Endothelial cell of umbilical vein (primary cell): ENCODE measurements around the gene TSPAN15. TPM values are rescaled to one million over a fixed set of nuclear protein-coding genes. Genes with fewer than 3 reads are reported as not detected.

ENCODE experiments used
- BruUV-seq: library from RNA; stranded (reverse); fragments of 400-500 nt; replicated peaks from 2 replicates; lab custom pipeline; 2021; lab: Mats Ljungman, UMichigan
- CTCF ChIA-PET: fragments of 300-600, 350-600 bp; sonication (Branson Sonifier 250); formaldehyde crosslinking; loops from one replicate; lab custom pipeline; 2021; ENCODE audit warnings: antibody characterized with exemption, inconsistent platforms; lab: Charles Lee
- POLR2A ChIA-PET: fragments of 300-600, 350-600 bp; sonication (Branson Sonifier 250); formaldehyde crosslinking; loops from one replicate; lab custom pipeline; 2021; ENCODE audit warnings: antibody characterized with exemption, inconsistent platforms; lab: Charles Lee
- DNase-seq: peaks from one replicate; pipeline ENCODE4 v3.0.0-alpha.2; 2011; ENCODE audit warnings: low read depth, low spot score
- FAIRE-seq: peaks from 2 replicates; lab custom pipeline; 2011; peaks lifted over from hg19 to GRCh38; lab: Jason Lieb, UNC
- H2AFZ ChIP-seq: 2 replicates; pipeline ENCODE4 v1.6.0; 2012; ENCODE audit warnings: low read depth, low read length, control low read depth, inconsistent platforms
- H3K27ac ChIP-seq: 2 replicates; pipeline ENCODE4 v1.5.1; 2011; ENCODE audit warnings: low read depth, mild to moderate bottlenecking, control low read depth, low read length, moderate library complexity; ENCODE audit not compliant: insufficient read depth
- H3K27me3 ChIP-seq, 2 experiments: 2 replicates each; pipeline versions ENCODE4 v1.6.0 to v1.6.1; 2011; ENCODE audit warnings: low read length in 2 of 2, mixed read lengths in 1 of 2; ENCODE audit not compliant: control insufficient read depth in 2 of 2, insufficient read depth in 2 of 2
- H3K36me3 ChIP-seq, 2 experiments: 2 replicates in 1 of 2; 3 replicates in 1 of 2; pipeline ENCODE4 v1.5.1; 2011; ENCODE audit warnings: low read length in 2 of 2, mild to moderate bottlenecking in 1 of 2, moderate library complexity in 1 of 2; ENCODE audit not compliant: control insufficient read depth in 2 of 2, insufficient read depth in 2 of 2; ENCODE audit errors: extremely low read depth in 1 of 2
- H3K4me1 ChIP-seq: 3 replicates; pipeline ENCODE4 v1.5.1; 2011; ENCODE audit warnings: mild to moderate bottlenecking, low read length; ENCODE audit not compliant: control insufficient read depth, insufficient read depth; ENCODE audit errors: extremely low read depth
- H3K4me2 ChIP-seq: 2 replicates; pipeline ENCODE4 v1.6.1; 2011; ENCODE audit warnings: low read length, control low read depth, mixed read lengths; ENCODE audit not compliant: insufficient read depth
- H3K4me3 ChIP-seq, 3 experiments: fragments of 200-600 bp in 1 of 3; sonication (generic), shearing (Covaris generic) in 1 of 3; replicated peaks in 1 of 3; 2 replicates each; pipeline ENCODE4 v1.5.1; 2011 to 2016; ENCODE audit warnings: control low read depth in 3 of 3, low read length in 3 of 3, mild to moderate bottlenecking in 2 of 3, inconsistent platforms in 1 of 3, low read depth in 1 of 3, moderate library complexity in 1 of 3; ENCODE audit not compliant: insufficient read depth in 1 of 3
- H3K79me2 ChIP-seq: 2 replicates; pipeline ENCODE4 v1.6.0; 2012; ENCODE audit warnings: low read length, inconsistent platforms; ENCODE audit not compliant: control insufficient read depth, insufficient read depth
- H3K9ac ChIP-seq: replicated peaks from 2 replicates; pipeline ENCODE3; 2011; ENCODE audit warnings: low read length, control low read depth; ENCODE audit not compliant: insufficient read depth; ENCODE audit errors: extremely low read depth
- H3K9me1 ChIP-seq: replicated peaks from 3 replicates; pipeline ENCODE4 v1.6.0; 2011; ENCODE audit warnings: mild to moderate bottlenecking, low read length; ENCODE audit not compliant: control insufficient read depth, insufficient read depth; ENCODE audit errors: extremely low read depth
- H3K9me3 ChIP-seq: replicated peaks from 2 replicates; pipeline ENCODE4 v1.5.1; 2012; ENCODE audit warnings: low read length, inconsistent platforms; ENCODE audit not compliant: control insufficient read depth, insufficient read depth
- H4K20me1 ChIP-seq: replicated peaks from 2 replicates; pipeline ENCODE3; 2011; ENCODE audit warnings: mild to moderate bottlenecking, low read length; ENCODE audit not compliant: control insufficient read depth, insufficient read depth; ENCODE audit errors: extremely low read depth
- EZH2 ChIP-seq: IDR thresholded peaks from 2 replicates; pipeline ENCODE4 v1.6.1; 2012; ENCODE audit warnings: borderline replicate concordance, low read depth, mild to moderate bottlenecking, moderate library complexity, low read length, inconsistent platforms; ENCODE audit not compliant: severe bottlenecking
- FOS ChIP-seq: IDR thresholded peaks from 2 replicates; pipeline ENCODE4 v1.6.1; 2011; ENCODE audit warnings: mild to moderate bottlenecking, low read length, moderate library complexity, borderline replicate concordance; ENCODE audit not compliant: insufficient read depth
- GATA2 ChIP-seq: IDR thresholded peaks from 2 replicates; pipeline ENCODE4 v1.7.0; 2011; ENCODE audit warnings: low read depth, mild to moderate bottlenecking, moderate library complexity, mixed read lengths, low read length; ENCODE audit not compliant: insufficient read length, insufficient read depth
- JUN ChIP-seq: IDR thresholded peaks from 2 replicates; pipeline ENCODE4 v1.6.1; 2011; ENCODE audit warnings: borderline replicate concordance, low read depth; ENCODE audit not compliant: insufficient read length, insufficient read depth
- MYC ChIP-seq: IDR thresholded peaks from one replicate; pipeline ENCODE4 v1.6.1; 2011; ENCODE audit warnings: mild to moderate bottlenecking, low read depth, low read length
- POLR2A ChIP-seq: IDR thresholded peaks from 2 replicates; pipeline ENCODE4 v1.6.1; 2012; ENCODE audit warnings: low read depth, mild to moderate bottlenecking, control low read depth, low read length
- POLR2AphosphoS5 ChIP-seq: IDR thresholded peaks from 2 replicates; pipeline ENCODE4 v1.6.1; 2012; ENCODE audit warnings: low read depth, mild to moderate bottlenecking, control low read depth, low read length, moderate library complexity; ENCODE audit not compliant: insufficient read depth
- dilution Hi-C: fragments of 300-500 bp; cut with MboI; formaldehyde crosslinking; loops from one replicate; pipeline ENCODE4 v1.15.0; 2019; ENCODE audit warnings: low sequenced_read_pairs; ENCODE audit not compliant: extremely low pct_ligation_motif_present
- intact Hi-C: fragments of 100-400 bp; cut with micrococcal nuclease; formaldehyde crosslinking; loops from one replicate; pipeline ENCODE4 v1.10.0; 2022
- polyA plus RNA-seq, 4 experiments: library from polyadenylated mRNA; depleted of rRNA in 3 of 4; stranded (reverse) in 3 of 4; unstranded in 1 of 4; fragments of >200 nt; gene quantifications; 2 replicates each; pipeline versions ENCODE4 v1.2.1 to v1.2.3, GENCODE V29; 2011 to 2012; ENCODE audit warnings: missing spikeins in 1 of 4
- total RNA-seq: library from RNA; stranded (reverse); gene quantifications from 2 replicates; pipeline ENCODE4 v1.2.3, GENCODE V29; 2021
- TF ChIP-seq, protein P1 (sequence below): IDR thresholded peaks from 2 replicates; pipeline ENCODE4 v1.6.1; 2011; ENCODE audit not compliant: insufficient read depth, insufficient read length
- TF ChIP-seq, protein P2 (sequence below), 2 donors: IDR thresholded peaks; 1 replicate in 1 of 2; 2 replicates in 1 of 2; pipeline ENCODE4 v1.5.1; 2011; ENCODE audit warnings: low read length in 2 of 2, mild to moderate bottlenecking in 2 of 2, moderate library complexity in 2 of 2, control low read depth in 1 of 2, inconsistent platforms in 1 of 2, low read depth in 1 of 2; ENCODE audit not compliant: insufficient read depth in 1 of 2; ENCODE audit errors: extremely low read depth in 1 of 2

The TSPAN15 gene
- total and polyA plus RNA-seq, 2 donors (not counting 3 experiments of a cell fraction or from before 2014, with no cell fraction given), result 78.4 to 189 TPM

DNA sequence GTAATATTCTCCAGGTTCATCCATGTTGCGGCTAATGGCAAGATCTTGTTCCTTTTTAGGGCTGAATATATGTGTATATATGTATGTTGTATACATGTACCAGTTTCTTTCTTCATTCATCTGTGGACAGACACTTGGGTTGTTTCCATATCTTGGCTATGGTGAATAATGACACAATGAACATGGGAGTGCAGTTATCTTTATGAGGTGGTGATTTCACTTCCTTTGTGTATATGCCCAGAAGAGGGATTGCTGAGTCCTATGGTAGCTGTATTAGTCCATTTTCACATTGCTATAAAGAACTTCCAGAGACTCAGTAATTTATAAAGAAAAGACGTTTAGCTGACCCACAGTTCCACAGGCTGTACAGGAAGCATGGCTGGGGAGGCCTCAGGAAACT, 17.1 kb upstream of the TSPAN15 start:
- no TSS peak for BruUV-seq
- H3K27me3 ChIP-seq, result no peaks in the 10 kb centered on the region
- TF ChIP-seq, protein P1, sequence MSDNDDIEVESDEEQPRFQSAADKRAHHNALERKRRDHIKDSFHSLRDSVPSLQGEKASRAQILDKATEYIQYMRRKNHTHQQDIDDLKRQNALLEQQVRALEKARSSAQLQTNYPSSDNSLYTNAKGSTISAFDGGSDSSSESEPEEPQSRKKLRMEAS, result no peak
- no peak for TF ChIP-seq POLR2AphosphoS5
- TF ChIP-seq, protein P2, sequence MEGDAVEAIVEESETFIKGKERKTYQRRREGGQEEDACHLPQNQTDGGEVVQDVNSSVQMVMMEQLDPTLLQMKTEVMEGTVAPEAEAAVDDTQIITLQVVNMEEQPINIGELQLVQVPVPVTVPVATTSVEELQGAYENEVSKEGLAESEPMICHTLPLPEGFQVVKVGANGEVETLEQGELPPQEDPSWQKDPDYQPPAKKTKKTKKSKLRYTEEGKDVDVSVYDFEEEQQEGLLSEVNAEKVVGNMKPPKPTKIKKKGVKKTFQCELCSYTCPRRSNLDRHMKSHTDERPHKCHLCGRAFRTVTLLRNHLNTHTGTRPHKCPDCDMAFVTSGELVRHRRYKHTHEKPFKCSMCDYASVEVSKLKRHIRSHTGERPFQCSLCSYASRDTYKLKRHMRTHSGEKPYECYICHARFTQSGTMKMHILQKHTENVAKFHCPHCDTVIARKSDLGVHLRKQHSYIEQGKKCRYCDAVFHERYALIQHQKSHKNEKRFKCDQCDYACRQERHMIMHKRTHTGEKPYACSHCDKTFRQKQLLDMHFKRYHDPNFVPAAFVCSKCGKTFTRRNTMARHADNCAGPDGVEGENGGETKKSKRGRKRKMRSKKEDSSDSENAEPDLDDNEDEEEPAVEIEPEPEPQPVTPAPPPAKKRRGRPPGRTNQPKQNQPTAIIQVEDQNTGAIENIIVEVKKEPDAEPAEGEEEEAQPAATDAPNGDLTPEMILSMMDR (IDR thresholded peaks at IDR 0.05; ENCODE audit: extremely low read depth in 1 of 2, insufficient read depth in 1 of 2, low read depth in 1 of 2, low read length in 2 of 2), result no peak
- no peak for TF ChIP-seq POLR2A
- TF ChIP-seq MYC, result no peak
- DNase-seq (peak; percentile 48), FAIRE-seq (peak; percentile 64)
- no peaks in the 10 kb centered on the region for H3K36me3 ChIP-seq
- H3K4me2 ChIP-seq, result no peak overlapping the region
- CTCF ChIA-PET, result interaction anchor here (0.6 to 4.3 kb wide), 5 partner anchors 13 to 450 kb away, joined by 3 to 16 read pairs (median 6); partner anchors contain the start of gene TSPAN15
- no peak overlapping the region for H3K9ac ChIP-seq
- H3K9me1 ChIP-seq, result no peaks in the 10 kb centered on the region
- peak overlapping the region; percentile 69 for H2AFZ ChIP-seq
- H3K79me2 ChIP-seq, result no peaks in the 10 kb centered on the region
- dilution Hi-C loops, result no loop called here
- H3K4me3 ChIP-seq, result no peak overlapping the region
- POLR2A ChIA-PET, result interaction anchor here (0.8 kb wide), 1 partner anchor 30 kb away, joined by 3 read pairs; no protein-coding TSS in a partner anchor
- no peaks in the 10 kb centered on the region for H4K20me1 ChIP-seq
- peaks cover 8% of the 10 kb centered on the region for H3K4me1 ChIP-seq
- intact Hi-C loops, result no loop called here
- no peak overlapping the region for H3K27ac ChIP-seq
- H3K9me3 ChIP-seq, result no peaks in the 10 kb centered on the region

DNA sequence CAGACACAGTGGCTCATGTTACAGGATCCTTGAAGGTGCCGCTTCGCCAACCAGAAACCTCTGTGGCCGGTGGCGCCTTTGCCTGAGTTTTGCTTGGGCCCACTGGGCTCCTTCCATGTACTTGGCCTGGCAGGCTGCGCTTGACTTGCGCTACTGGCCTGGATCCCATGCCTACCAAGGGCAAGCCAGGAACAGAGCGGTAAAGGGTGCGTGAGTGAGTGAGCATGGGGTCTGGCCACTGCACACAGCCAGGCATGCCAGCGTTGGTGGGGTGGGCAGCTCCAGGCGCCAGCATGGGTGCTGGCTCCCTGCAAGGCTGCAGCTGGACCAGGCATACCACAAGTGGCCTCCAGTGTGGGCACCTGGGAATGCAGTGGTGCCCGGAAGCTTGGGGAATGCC, 16.3 kb upstream of the TSPAN15 start:
- H3K4me3 ChIP-seq, result no peak overlapping the region
- H3K9ac ChIP-seq, result no peak overlapping the region
- no peak overlapping the region for H2AFZ ChIP-seq
- dilution Hi-C loops, result no loop called here
- no peaks in the 10 kb centered on the region for H3K79me2 ChIP-seq
- no peaks in the 10 kb centered on the region for H3K9me3 ChIP-seq
- no peaks in the 10 kb centered on the region for H3K36me3 ChIP-seq
- FAIRE-seq, result no peak
- no peak for DNase-seq
- peaks cover 8% of the 10 kb centered on the region for H3K4me1 ChIP-seq
- ChIA-PET CTCF (interaction anchor here (0.6 to 4.3 kb wide), 4 partner anchors 12 to 73 kb away, joined by 3 to 16 read pairs (median 4); no protein-coding TSS in a partner anchor), POLR2A (no interaction called here)
- no peak overlapping the region for H3K27ac ChIP-seq
- no peak overlapping the region for H3K4me2 ChIP-seq
- BruUV-seq, result no TSS peak
- TF ChIP-seq, protein P1, result no peak
- TF ChIP-seq POLR2AphosphoS5, result no peak
- TF ChIP-seq EZH2, result no peak
- TF ChIP-seq MYC, result no peak
- TF ChIP-seq, protein P2 (IDR thresholded peaks at IDR 0.05; ENCODE audit: extremely low read depth in 1 of 2, insufficient read depth in 1 of 2, low read depth in 1 of 2, low read length in 2 of 2), result no peak
- TF ChIP-seq GATA2, result no peak
- TF ChIP-seq FOS, result no peak
- TF ChIP-seq JUN, result no peak
- no peak for TF ChIP-seq POLR2A
- no peaks in the 10 kb centered on the region for H3K27me3 ChIP-seq
- intact Hi-C loops, result no loop called here
- H3K9me1 ChIP-seq, result no peaks in the 10 kb centered on the region
- H4K20me1 ChIP-seq, result no peaks in the 10 kb centered on the region
